A673 (cell line): ENCODE data around the gene SOX5.

Experiments used
- CTCF ChIP-seq: fragments of 300-800, 200-600 bp; sonication (generic); conservative IDR thresholded peaks from 2 replicates; pipeline ENCODE4 v1.5.1; 2017; ENCODE audit warnings: low read depth, mild to moderate bottlenecking, antibody characterized with exemption, low read length, moderate library complexity, mixed read lengths
- EZH2 ChIP-seq: fragments of 200-600 bp; sonication (generic); IDR thresholded peaks from 2 replicates; pipeline ENCODE4 v1.6.1; 2017; ENCODE audit warnings: borderline replicate concordance, low read depth, mild to moderate bottlenecking, mixed read lengths, antibody characterized with exemption, low read length; ENCODE audit not compliant: poor library complexity, severe bottlenecking

- TF ChIP-seq EZH2 (no peak), CTCF (no peak)
Observed at GRCh38 chr12:23930599-23930998, 18.9 kb downstream of the SOX5 start.
